CD4-positive, alpha-beta T cell treated with Interleukin-15 for 4 hours (primary cell): ENCODE data around the gene MPEG1.
A peak's percentile ranks its signal among the peaks of the same experiment; 100 is the strongest.

Experiments
- DNase-seq: peaks from one replicate; pipeline ENCODE4 v3.0.0-alpha.2; 2020; ENCODE audit warnings: low spot score

MPEG1 gene

DNA sequence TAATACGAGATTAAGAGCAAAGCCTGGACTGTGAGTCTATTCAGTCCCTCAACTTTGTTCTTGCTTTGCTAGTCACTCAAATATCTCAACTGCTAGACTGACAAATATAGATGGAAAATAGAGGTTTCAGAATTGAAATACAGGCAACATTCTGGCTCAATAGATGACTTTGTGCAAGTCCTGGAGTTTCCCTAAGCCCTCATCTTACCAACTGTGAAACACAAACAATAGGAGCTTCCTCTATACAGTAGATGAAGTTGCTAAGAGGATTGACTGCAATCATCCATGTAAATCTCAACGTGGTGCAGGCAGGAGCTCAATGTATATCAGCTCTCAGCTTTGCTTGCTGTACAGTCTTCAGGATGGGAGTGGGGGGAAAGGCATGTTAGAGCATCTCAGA, 6.2 kb upstream of the MPEG1 start:
- DNase-seq: no peak

DNA sequence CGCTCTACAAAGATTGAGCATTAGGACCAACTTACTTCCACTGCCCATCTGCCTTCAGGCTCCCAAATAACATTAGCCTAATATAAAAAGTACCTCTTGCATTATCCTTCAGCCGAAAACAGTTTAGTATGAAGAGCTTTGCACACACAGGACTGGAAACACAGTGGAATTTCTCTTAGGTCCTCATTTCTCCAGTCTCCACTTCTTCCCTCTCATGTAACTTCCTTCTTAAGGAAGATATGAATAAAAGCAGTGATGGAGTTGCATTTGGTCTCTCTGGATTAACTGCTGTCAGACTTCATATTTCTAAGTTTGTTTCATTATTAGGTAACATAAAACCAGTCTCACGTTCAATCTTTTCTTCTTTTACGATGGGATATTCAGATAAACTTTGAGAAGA, 5.6 kb upstream of the MPEG1 start:
- no peak for DNase-seq

DNA sequence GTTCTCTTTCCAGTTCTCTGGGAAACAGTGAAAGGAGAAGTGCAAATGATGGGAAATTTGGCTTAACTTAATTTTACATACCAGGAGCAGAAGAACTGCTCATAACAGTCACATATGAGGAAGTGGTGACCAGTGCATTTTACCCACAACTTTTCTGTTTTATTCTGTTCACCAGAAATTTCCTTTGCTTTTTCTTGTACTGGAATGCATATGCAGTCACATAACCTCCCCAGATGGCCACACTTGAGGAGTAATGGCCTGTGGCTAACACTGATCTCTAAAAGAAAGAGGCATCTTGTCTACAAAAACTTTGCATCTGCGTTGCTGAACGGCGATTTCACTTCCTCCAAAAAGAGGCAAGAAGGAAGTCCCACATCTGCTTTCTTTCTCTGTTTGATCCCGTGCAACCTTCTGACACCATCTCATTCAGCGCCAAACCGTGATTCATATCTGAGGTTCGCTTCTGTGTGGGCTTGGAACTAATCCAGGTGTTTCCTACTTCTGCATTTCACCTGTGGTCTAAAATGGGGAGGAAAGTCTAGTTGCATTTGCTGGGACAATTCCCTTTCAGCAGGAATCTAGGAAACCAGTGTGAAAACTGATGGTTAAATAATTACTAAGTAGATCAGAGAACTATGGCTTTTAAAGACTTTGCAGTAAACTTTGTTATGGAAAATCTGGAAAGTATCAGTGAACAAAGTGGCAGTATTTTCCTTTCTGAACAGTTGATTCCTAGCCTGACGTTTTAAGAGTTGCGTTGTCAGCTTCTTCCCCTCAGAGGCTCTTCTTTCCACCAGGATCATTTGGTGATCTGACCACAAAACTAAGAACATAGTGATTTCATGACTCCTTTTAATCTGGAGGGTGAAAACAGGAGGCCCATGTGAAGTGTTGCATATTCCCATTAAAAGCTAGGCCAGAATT, 4.2 kb upstream of the MPEG1 start:
- no peak for DNase-seq

DNA sequence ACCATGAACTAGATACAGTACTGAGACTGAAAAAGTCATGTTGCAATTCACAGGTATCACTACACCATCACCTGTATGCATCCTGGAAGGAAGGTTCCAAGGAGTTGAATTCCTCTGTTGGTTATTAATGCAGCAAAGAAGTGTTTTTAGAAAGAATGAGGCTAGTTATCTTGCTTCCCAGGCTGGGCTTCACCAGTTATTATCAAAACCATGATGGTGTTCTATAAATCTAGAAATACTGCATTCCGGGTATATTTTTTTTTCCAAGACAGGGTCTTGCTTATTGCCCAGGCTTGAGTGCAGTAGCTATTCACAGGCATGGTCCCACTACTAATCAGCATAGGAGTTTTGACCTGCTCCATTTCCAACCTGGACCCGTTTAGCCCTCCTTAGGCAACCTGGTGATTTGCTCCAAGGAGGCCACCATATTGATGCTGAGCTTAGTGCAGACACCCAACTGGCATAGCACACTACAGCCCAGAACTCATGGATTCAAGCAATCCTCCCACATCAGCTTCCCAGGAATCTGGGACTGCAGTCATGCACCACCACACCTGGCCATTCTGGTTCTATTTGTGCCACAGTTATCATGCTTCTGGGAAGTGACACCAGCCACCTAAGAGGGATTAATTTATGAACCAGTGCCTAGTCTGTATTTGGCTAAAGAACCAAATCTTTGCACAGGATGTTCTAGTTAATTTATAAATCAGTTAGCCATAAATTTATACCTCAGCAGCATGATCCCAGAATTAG, 1.6 kb upstream of the MPEG1 start:
- no peak for DNase-seq

DNA sequence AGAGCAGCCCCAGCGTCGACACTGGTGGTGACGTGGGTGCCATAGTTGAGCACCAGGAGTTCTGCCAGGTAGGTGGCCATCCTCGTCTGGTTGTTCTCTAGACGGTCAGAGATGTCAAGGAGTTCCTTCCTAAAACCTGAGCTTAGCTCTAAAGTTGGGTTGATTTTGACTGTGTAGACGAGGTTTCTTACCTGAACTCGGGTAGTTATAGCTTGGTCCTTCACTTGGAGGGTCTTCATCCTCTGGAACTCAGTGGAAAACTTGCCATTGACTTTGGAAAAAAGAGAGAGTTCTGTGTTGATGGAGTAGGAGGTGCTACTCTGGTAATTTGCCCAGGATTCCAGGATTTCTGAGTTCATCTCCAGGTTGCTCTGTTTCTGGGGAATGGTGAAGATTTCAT, 505 bp downstream of the MPEG1 start:
- no peak for DNase-seq

DNA sequence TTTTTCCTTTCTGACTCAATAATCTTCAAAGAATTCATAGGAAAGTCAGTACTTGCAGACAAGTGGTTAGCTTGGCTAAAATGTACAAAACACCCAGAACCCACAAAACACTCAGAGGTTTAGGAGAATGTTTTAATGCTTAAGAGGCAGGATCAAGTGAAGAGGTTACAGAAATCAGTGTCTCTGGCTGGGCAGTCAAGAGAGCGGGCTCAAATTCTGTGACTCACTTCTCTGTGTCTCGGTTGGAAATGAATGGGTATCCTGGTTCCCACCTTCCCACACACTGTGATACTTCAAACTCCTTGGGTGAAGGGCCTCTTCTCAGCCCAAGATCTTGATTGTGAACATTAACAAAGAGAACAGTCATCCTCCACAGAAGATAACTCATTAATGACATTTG, 3.8 kb downstream of the MPEG1 start:
- DNase-seq: no peak

DNA sequence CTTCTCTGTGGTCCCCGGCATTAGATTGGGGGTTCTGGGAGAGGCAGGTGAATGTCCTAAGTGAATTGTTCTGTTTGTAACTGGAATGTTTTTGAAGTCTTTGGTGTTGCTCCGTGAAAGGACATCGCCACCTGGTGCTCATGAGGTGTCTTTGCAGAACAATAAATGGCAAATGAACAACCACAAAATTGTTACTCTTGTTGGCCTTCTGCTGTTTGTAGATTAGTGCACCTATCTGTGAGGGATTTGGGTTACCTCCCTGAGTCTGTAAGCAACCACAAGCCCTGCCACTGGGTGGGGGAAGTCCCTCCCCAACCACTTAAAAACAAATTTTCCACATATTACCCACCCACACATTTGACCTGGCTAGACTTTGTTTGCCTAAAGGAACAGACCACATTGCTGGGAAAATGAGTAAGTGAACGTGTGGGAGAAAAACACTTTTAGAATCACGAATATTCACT, 4.7 kb downstream of the MPEG1 start:
- DNase-seq: peak; percentile 43

DNA sequence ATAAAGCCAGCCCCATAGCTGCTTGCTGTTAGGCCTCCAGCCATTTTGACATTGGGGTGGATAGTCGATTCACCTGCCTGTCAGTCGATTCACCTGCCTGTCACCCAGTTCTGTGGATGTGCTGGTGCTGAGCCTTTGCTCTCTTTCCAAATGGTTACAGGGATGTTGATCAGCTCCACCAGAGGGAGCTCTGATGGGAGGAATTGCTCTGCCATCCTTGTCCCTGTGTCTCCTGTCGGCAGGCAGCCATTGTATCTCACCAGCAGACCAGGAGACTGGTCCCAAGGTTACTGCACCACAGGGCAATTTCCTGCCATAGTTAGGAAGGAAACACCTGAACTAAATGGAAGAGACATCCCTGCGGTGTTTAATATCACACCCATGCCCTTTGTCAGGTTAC, 6.1 kb downstream of the MPEG1 start:
- no peak for DNase-seq

DNA sequence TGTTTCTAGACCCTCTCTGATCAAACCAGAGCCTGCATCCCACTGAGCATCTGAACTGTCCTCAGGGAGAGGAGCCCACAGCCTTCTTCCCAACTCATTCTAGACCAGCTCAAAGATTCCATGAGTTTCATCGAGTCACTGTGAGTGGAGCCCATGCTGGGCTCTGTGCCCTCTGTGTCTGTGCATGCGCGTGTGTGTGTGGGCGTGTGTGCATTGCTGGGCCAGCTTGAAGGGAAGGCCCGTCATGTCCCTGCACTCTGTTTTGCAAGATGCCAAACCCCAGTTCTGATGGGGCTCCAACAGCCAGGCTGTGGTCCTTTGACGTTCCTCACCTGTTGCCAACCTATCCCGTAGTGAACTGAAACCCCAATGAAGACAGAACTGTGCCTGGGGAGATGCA, 7.1 kb downstream of the MPEG1 start:
- no peak for DNase-seq

DNA sequence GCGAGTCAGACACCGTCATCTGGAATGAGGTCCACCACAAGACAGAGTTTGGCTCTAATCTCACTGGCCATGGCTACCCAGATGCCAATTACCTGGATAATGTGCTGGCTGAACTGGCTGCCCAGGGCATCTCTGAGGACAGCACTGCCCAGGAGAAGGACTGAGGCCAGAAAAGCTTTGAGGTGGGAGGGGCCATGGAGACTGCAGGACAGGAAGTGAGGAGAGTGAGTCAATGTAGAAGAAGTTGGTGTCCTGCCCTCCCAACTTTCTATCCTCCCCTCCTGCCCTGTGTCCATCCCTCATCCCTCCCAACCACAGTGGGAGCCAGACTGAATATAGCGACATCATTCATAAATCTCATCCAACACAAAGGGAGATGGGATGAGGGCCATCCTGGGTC, 8.0 kb downstream of the MPEG1 start:
- no peak for DNase-seq

DNA sequence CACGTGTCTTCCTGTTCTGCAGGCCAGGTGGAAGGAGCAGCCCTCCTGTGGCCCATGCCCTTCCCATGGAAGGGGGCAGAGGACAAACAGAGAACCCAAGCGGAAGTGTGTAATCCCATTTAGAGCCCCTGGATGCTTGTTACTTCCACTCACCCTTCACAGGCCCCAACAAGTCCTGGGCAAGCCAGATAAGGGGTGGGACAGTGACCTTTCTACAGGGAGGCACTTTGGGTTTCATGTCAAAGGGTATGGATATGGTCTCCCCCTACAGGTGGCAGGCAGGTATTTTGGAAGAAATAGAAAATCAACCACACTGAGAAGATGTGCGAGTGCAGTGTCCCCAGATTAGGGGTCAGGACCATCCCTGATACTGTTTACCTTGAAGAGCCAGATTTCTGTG, 11.4 kb downstream of the MPEG1 start:
- no peak for DNase-seq

DNA sequence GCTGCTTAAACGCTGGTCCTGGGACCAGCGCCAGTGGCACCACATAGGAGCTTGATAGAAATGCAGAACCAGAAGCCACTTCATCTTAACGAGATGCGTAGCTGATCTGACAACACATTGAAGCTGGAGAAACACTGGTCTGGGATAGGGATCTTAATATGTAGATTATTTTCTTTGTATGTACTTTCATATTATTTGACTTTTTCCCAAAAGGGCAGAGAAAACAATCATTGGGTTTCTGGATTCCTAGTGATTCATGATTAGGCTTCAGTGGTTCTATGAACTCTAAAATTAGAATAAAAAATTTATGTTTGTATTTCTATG, 12.3 kb downstream of the MPEG1 start:
- DNase-seq: no peak

DNA sequence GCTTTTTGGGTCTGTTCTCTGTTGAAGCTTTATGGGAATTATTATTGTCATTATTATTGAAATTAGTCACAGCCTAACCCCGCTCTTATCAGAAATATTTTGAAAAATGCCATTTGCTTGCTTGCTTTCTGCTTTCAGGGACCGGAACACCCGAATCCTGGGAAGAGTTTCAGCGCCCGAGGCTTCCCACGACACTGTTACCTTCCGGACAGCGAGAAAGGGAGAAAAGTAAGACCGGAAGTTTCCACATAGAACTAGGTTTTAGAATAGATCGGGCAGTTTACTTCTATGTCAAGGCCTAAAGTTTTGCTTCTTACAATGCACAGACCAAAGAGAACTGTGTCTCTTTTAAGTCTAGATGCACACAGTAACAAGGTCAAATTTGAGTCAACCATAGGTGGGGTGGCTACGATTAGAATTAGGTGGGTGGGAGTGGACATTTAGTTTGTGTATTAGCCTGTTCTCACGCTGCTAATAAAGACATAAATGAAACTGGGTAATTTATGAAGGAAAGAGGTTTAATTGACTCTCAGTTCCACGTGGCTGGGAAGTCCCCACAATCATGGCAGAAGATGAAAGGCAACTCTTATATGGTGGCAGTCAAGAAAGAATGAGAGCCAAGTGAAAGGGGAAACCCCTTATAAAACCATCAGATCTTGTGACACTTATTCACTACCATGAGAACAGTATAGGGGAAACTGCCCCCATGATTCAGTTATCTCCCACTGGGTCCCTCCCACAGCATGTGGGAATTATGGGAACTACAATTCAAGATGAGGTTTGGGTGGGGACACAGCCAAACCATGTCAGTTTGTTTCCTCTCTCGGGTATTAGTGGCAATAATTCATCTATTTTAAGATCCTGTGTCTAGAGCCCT, 12.9 kb downstream of the MPEG1 start:
- peak; percentile 15 for DNase-seq

DNA sequence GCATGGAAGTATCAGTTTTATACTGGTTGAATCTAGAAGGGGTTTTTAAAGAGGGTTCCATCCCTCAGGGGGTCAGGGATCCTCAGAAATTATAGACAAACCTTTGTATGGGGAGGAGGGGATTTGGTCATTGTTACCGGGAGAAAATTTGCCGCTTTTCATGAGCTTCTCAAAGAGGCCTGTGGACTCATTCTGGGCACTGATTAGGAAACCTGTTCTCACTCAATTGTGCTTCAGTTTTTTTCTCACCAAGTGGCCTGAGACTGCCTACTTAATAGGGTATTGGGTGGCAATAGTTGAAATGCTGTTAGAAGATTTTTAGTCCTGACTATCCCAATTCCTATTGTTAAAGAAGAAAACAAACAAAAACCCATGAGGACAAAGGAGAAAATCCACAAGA, 14.0 kb downstream of the MPEG1 start:
- no peak for DNase-seq

DNA sequence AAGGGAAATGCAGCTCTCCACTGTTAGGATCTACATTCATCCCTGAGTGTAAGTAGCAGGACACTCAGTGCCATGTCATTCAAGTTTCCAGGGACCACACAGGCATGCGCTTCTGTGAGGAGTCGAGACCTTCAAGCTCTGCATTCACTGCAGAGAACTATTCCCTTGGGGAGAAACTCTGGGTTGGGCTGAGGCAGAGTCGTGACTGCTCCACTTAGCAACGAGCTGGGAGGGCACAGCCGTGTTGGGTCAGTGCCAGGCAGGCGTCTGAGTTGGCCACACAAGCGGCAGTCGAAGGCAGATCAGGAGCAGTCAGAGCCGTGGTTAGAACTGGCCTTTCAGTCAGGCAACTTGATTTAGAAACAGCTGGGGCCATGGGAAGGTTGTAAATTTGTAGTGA, 14.7 kb downstream of the MPEG1 start:
- DNase-seq: no peak

DNA sequence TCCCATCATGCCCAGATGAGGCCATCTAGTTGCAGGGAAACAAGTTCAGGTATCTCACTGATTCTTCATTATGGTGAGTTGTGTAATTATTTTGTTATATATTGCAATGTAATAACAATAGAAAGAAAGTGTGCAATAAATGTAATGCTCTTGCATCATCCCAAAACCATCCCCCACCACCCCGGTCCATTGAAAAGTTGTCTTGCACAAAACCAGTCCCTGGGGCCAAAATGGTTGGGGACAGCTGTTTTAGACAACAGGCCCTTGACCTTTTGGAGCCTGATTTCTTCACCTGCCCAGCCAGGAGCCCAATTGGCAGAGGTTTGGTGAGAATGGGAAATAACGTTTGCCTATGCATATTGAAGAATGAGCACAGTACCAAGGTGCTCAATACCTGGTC, 15.9 kb downstream of the MPEG1 start:
- DNase-seq: no peak

DNA sequence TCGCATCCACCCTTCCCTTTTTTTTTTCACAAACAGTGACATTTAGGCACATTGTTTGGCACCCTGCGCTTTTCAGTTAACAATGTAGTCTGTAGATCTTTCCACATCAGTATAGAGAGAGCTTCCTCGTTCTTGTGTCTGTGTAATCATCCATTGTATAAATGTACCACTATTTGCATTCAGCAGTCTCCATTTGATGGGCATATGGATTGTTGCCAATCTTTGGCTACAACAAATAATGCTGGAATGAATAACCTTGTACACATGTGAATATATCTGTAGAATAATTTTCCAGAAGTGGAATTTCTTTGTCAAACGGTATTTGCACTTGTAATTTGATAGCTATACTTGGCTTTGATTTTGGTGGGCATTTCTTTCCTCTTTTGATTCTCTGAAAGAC, 17.1 kb downstream of the MPEG1 start:
- DNase-seq: no peak

DNA sequence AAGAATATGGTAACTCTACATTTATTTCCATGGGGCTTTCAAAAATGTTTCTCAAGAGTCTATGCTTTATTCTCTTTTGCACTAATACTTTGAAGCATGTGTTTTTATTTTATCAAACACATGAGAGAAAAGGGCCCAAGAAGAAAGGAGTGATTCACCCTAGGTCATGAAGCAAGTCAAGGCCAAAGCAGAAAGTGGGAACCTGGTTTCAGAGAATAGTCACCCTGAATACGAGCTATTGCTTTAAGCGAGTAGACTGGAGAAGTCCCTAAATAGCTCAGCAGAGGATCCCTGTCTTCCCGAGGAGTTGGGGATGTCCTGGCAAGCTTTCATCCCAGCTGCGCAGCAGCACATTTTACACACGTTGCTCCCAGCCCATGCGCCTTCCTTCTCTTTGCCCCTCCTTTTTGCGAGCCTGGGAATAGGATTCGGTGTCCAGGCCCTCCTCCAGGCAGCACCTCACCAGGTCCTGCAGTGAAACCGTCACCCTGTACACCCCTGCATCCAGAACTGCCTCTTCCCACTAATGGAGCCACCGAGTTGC, 19.1 kb downstream of the MPEG1 start:
- DNase-seq: no peak

DNA sequence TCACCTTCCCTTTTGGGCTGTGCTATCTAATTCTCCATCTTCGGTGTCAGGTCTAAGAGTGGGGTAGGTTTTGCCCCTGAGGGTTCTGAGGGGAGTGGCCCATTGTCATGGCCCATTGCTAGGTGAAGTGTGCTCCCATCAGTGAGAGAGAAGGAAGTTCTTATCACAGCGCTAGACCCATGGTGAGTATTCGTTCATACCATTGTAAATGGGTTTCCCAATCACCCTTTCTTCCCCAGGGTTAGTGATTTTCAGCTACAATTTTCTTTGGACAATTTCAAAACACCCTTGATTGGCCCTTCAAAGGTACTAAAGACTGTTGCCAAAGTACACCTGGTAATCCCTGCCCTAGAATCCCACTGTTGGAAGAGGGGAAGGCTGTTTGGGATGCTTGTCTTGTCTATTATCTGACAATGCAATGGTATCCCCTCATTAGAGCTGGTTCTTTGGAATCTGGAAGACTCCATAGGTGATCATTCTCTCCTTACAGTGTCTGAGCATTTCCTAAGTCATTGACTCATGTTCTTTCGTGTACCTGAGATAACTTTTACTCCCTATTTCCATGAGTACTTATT, 20.2 kb downstream of the MPEG1 start:
- DNase-seq: no peak

DNA sequence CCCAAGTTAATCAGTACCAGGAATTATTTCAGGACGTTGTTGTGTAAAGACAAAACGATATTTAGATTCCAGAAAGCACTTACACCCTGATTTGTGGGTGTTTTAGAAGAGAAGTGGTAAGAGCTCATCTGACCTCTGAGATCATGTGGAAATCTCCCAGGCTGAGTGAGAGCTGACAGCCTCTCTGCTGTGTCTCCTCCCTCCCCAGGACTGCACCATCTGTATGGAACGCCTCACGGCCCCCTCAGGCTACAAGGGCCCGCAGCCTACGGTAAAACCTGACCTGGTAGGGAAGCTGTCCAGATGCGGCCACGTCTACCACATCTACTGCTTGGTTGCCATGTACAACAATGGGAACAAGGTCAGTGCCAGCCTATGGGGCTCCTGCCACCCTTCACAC, 20.8 kb downstream of the MPEG1 start:
- DNase-seq: no peak

DNA sequence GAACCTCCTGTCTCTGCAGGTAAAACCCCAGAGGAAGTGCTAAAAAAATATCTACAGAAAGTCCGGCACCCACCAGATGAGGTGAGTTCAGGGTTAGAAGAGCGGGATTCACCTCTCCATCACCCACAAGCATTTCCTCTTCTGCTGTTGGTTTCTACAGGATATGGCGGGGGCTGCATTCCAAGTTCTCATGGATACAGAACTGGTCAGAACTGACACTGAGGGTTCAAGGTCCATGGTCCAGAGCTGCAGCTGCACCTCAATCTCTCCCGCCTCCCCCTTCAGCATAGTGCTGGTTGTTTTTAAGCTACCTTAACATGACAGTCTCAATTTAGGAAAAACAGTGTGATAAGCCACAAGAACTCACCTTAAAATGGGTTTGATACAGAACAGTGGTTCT, 21.6 kb downstream of the MPEG1 start:
- no peak for DNase-seq

DNA sequence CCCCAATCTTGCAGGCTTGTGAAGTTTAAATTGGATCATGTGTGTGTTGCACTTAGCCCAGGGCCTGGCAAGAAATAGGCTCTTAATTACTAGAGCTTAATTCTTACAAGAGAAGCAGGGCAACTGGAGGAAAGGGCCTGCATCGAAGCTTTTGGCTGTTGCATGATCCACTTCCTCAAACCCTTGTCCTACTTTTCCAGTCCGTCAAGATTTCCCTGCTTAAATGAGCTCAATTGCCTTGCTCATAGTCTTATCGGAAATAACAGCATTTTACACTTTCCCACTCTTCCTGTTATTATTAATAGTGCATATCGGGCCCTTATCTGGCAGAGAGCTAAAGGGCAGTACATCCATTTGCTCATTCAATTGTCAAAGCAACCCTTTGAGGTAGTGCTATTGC, 22.7 kb downstream of the MPEG1 start:
- DNase-seq: no peak
